ENCODE data around the gene MALRD1. TPM values are rescaled to one million over a fixed set of nuclear protein-coding genes. Genes with fewer than 3 reads are reported as not detected.

MALRD1 gene
- total and polyA plus RNA-seq, 2 experiments from 2014 or later, result 17.8 to 52.6 TPM

DNA sequence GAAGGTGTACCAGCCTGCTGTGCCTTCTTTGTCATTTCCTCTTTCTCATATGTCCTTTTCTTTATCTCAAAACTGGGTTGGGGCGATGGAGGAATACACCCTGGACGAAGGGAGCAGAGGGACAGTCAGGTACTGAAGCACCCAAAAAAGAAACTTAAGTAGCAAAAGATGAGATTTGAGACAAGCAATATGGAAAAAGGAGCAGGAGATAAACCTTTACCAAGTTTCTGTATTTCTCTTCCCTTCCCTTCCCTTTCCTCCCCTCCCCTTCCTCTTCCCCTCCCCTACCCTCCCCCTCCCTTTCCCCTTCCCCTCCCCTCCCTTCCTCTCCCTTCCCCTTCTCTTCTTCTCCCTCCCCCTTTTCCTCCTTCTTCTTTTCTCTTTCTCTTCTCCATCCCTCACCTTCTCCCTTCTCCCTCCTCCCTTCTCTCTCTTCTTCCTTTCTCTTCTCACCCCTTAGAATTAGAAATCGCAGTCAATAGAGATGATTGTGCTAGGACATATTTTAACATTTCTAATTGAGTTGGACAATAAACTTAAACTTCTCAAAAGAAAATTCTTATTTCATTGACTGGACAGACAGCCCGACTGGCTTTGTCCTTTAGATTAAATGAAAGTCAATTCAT lies 652.9 kb downstream of the MALRD1 start:
- Histone ChIP-seq H3K4me1 (ENCODE audit: insufficient read depth) (no peaks in the 10 kb centered on the region), H3K4me2 (no peak overlapping the region), H3K36me3 (replicated peaks; ENCODE audit: insufficient read depth, low read depth) (no peaks in the 10 kb centered on the region), H4K20me1 (ENCODE audit: insufficient read depth, poor library complexity, severe bottlenecking) (no peaks in the 10 kb centered on the region), H2AFZ (no peak overlapping the region), H3K9me2 (replicated peaks; ENCODE audit: insufficient read depth) (no peaks in the 10 kb centered on the region), H3K27me3 (no peaks in the 10 kb centered on the region), H3K4me3 (no peak overlapping the region), H3K9me3 (ENCODE audit: low read depth) (no peaks in the 10 kb centered on the region), H3K79me2 (no peaks in the 10 kb centered on the region), H3K27ac (no peak overlapping the region)
- no peak for DNase-seq (ENCODE audit: low spot score)
- whole genome bisulfite sequencing (ENCODE audit: low lambda C conversion rate, missing lambda C conversion rate), result 97% methylated on average over 4 of the region's 4 CpGs
- TF ChIP-seq EZH2phosphoT487 (IDR thresholded peaks at IDR 0.05; ENCODE audit: low read depth, severe bottlenecking, unreplicated experiment) (no peak), EZH2 (IDR thresholded peaks at IDR 0.05; ENCODE audit: borderline replicate concordance) (no peak)
- TF ChIP-seq, protein P1, sequence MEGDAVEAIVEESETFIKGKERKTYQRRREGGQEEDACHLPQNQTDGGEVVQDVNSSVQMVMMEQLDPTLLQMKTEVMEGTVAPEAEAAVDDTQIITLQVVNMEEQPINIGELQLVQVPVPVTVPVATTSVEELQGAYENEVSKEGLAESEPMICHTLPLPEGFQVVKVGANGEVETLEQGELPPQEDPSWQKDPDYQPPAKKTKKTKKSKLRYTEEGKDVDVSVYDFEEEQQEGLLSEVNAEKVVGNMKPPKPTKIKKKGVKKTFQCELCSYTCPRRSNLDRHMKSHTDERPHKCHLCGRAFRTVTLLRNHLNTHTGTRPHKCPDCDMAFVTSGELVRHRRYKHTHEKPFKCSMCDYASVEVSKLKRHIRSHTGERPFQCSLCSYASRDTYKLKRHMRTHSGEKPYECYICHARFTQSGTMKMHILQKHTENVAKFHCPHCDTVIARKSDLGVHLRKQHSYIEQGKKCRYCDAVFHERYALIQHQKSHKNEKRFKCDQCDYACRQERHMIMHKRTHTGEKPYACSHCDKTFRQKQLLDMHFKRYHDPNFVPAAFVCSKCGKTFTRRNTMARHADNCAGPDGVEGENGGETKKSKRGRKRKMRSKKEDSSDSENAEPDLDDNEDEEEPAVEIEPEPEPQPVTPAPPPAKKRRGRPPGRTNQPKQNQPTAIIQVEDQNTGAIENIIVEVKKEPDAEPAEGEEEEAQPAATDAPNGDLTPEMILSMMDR (IDR thresholded peaks at IDR 0.05; ENCODE audit: poor library complexity), result no peak

DNA sequence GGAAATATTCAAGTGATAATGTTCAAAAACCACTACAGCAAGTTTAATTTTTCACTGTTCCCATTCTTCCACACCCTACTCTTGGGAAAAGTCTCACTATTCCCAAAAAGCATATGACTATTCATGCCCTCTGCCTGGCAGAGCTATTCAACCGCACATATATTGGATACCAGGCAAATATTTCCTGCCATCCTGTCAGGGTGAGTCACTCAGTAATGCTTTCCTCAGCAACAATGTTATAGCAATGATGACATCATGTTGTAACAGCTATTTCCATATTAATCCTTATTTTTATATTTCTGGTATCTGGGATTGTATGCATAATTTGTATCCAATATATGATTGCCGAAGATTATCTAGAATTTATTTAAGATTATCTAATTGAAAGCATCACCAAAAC lies 653.6 kb downstream of the MALRD1 start:
- Histone ChIP-seq H3K4me1 (ENCODE audit: insufficient read depth) (no peaks in the 10 kb centered on the region), H3K4me3 (no peak overlapping the region), H3K79me2 (no peaks in the 10 kb centered on the region), H3K9me3 (ENCODE audit: low read depth) (no peaks in the 10 kb centered on the region), H4K20me1 (ENCODE audit: insufficient read depth, poor library complexity, severe bottlenecking) (no peaks in the 10 kb centered on the region), H3K27ac (no peak overlapping the region), H3K36me3 (replicated peaks; ENCODE audit: insufficient read depth, low read depth) (no peaks in the 10 kb centered on the region), H3K27me3 (no peaks in the 10 kb centered on the region), H2AFZ (no peak overlapping the region), H3K9me2 (replicated peaks; ENCODE audit: insufficient read depth) (no peaks in the 10 kb centered on the region), H3K4me2 (no peak overlapping the region)
- WGBS (ENCODE audit: low lambda C conversion rate, missing lambda C conversion rate), result 93% methylated on average over 2 of the region's 2 CpGs
- TF ChIP-seq, protein P1 (IDR thresholded peaks at IDR 0.05; ENCODE audit: poor library complexity), result no peak
- TF ChIP-seq EZH2phosphoT487 (IDR thresholded peaks at IDR 0.05; ENCODE audit: low read depth, severe bottlenecking, unreplicated experiment) (no peak), EZH2 (IDR thresholded peaks at IDR 0.05; ENCODE audit: borderline replicate concordance) (no peak)
- DNase-seq (ENCODE audit: low spot score), result no peak

DNA sequence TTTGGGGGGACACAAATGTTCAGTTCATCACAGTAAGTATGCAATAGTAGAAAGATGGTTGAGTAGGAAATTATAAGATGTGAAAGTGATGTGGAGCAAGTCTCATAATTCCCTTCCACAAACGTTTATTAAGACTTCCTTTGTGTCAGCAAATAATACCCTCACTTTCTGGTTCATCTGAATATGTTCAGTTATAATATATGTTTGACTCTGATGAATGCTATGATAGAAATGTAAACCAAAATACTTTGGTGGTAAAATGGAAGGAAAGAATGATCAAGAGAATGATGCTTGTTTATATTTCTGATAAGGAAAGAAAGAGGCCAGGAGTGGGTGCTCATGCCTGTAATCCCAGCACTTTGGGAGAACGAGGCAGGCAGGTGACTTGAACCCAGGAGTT lies 655.9 kb downstream of the MALRD1 start:
- H3K36me3 ChIP-seq (replicated peaks; ENCODE audit: insufficient read depth, low read depth), result no peaks in the 10 kb centered on the region
- H3K27me3 ChIP-seq, result no peaks in the 10 kb centered on the region
- no peaks in the 10 kb centered on the region for H4K20me1 ChIP-seq (ENCODE audit: insufficient read depth, poor library complexity, severe bottlenecking)
- no peak for DNase-seq (ENCODE audit: low spot score)
- H3K27ac ChIP-seq, result no peak overlapping the region
- 75% methylated on average over 2 of the region's 2 CpGs for WGBS (ENCODE audit: low lambda C conversion rate, missing lambda C conversion rate)
- H3K4me3 ChIP-seq, result no peak overlapping the region
- no peaks in the 10 kb centered on the region for H3K79me2 ChIP-seq
- H2AFZ ChIP-seq, result no peak overlapping the region
- no peaks in the 10 kb centered on the region for H3K9me3 ChIP-seq (ENCODE audit: low read depth)
- TF ChIP-seq, protein P1 (IDR thresholded peaks at IDR 0.05; ENCODE audit: poor library complexity), result no peak
- TF ChIP-seq EZH2 (IDR thresholded peaks at IDR 0.05; ENCODE audit: borderline replicate concordance) (no peak), EZH2phosphoT487 (IDR thresholded peaks at IDR 0.05; ENCODE audit: low read depth, severe bottlenecking, unreplicated experiment) (no peak)
- no peaks in the 10 kb centered on the region for H3K9me2 ChIP-seq (replicated peaks; ENCODE audit: insufficient read depth)
- no peaks in the 10 kb centered on the region for H3K4me1 ChIP-seq (ENCODE audit: insufficient read depth)
- no peak overlapping the region for H3K4me2 ChIP-seq
